ENCODE results near the gene TAF11L2. TPM values are rescaled to one million over a fixed set of nuclear protein-coding genes. Genes with fewer than 3 reads are reported as not detected.
"Not testable (repeated sequence)": the region's sequence is repeated elsewhere in the genome, so short reads cannot be mapped to it uniquely, and the experiment has no call there.

TAF11L2 gene
- total RNA-seq, result not detected

DNA sequence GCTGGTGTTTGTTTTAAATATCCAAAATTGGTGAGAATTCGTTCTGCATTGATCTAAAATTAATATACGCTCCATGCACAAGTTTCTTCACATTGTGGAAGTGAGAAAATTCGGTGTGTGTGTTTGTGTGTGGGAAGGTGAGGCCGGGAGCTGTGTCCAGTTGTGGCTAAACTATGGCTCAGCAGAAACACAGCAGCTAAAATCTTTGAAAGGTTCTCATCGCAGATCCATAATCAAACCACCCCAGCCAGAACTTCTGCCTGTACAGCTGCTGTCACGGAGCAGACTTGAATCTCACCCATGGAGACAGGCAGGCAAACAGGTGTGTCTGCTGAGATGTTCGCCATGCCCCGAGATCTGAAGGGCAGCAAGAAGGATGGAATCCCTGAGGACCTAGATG, at the start of gene TAF11L2:
Gene TAF11L2, plus strand, starts transcription at position 301 of the 400 bp plus-strand sequence.
- H3K27ac Mint-ChIP-seq; H3K4me1 Mint-ChIP-seq (ENCODE audit: low read depth): not testable (repeated sequence)

GRCh38 chr5:17448877-17449276, 49.2 kb upstream of the TAF11L2 start:
- Mint-ChIP-seq H3K36me3 (ENCODE audit: insufficient read depth in 2 of 2) (peaks cover 0 to 2% of the 10 kb centered on the region in 2 donors), H3K4me1 (ENCODE audit: low read depth) (no peaks in the 10 kb centered on the region), H3K27me3 (ENCODE audit: low read depth) (no peaks in the 10 kb centered on the region), H3K4me3 (no peak overlapping the region), H3K27ac (no peak overlapping the region), H3K9me3 (peaks cover 3 to 7% of the 10 kb centered on the region in 2 donors)
- ATAC-seq (replicated peaks in 1 of 2) (no peak), DNase-seq (no peak)

More for the DNA sequence above, at the start of gene TAF11L2:
- H3K36me3 Mint-ChIP-seq (ENCODE audit: insufficient read depth in 2 of 2); H3K4me3 Mint-ChIP-seq; H3K9me3 Mint-ChIP-seq; DNase-seq; ATAC-seq (replicated peaks in 1 of 2); H3K27me3 Mint-ChIP-seq (ENCODE audit: low read depth): not testable (repeated sequence)

GRCh38 chr5:17452936-17453335, 45.1 kb upstream of the TAF11L2 start:
- H3K9me3 Mint-ChIP-seq, result peaks cover 3 to 8% of the 10 kb centered on the region in 2 donors
- H3K27me3 Mint-ChIP-seq (ENCODE audit: low read depth), result no peaks in the 10 kb centered on the region
- no peak for ATAC-seq (replicated peaks in 1 of 2)

DNA sequence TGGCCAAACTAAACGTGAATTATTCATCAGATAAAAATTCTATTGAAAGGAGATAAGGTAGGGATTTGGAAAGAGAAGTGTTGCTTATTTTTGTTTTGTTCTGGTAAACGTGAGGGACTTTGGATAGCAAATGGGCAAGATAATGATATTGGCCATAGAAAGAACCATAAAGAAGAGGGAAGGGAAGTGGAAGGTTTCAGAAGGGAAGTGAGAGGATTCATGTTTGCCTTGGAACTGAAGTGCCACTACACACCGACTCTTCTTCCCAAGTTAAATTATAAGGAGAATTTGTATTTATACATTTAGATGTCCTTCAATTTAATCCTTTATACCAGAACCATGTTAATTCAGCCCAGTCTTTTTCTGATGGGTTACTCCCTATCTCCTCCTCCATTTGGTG, 42.1 kb upstream of the TAF11L2 start:
- H3K27me3 Mint-ChIP-seq (ENCODE audit: low read depth), result no peaks in the 10 kb centered on the region
- H3K9me3 Mint-ChIP-seq, result peaks cover 9 to 14% of the 10 kb centered on the region in 2 donors
- ATAC-seq (replicated peaks in 1 of 2), result no peak
- no peaks in the 10 kb centered on the region for H3K4me1 Mint-ChIP-seq (ENCODE audit: low read depth)
- DNase-seq, result no peak
- peaks cover 2 to 3% of the 10 kb centered on the region in 2 donors for H3K36me3 Mint-ChIP-seq (ENCODE audit: insufficient read depth in 2 of 2)
- H3K27ac Mint-ChIP-seq, result no peak overlapping the region
- H3K4me3 Mint-ChIP-seq, result no peak overlapping the region

More at GRCh38 chr5:17452936-17453335, 45.1 kb upstream of the TAF11L2 start:
- Mint-ChIP-seq H3K4me3 (no peak overlapping the region), H3K4me1 (ENCODE audit: low read depth) (no peaks in the 10 kb centered on the region), H3K36me3 (ENCODE audit: insufficient read depth in 2 of 2) (peaks cover 0 to 2% of the 10 kb centered on the region in 2 donors), H3K27ac (no peak overlapping the region)
- DNase-seq, result no peak

GRCh38 chr5:17461793-17462192, 36.2 kb upstream of the TAF11L2 start:
- DNase-seq (no peak), ATAC-seq (replicated peaks in 1 of 2) (no peak)
- Mint-ChIP-seq H3K9me3 (peaks cover 18% of the 10 kb centered on the region in 2 donors), H3K36me3 (ENCODE audit: insufficient read depth in 2 of 2) (peaks cover 1 to 2% of the 10 kb centered on the region in 2 donors), H3K27me3 (ENCODE audit: low read depth) (no peaks in the 10 kb centered on the region), H3K4me1 (ENCODE audit: low read depth) (no peaks in the 10 kb centered on the region), H3K27ac (no peak overlapping the region), H3K4me3 (no peak overlapping the region)

- H3K4me1 Mint-ChIP-seq (ENCODE audit: low read depth), result no peaks in the 10 kb centered on the region
- H3K9me3 Mint-ChIP-seq, result peaks cover 15 to 18% of the 10 kb centered on the region in 2 donors
- no peak for DNase-seq
- no peak overlapping the region for H3K4me3 Mint-ChIP-seq
- ATAC-seq (replicated peaks in 1 of 2), result no peak
- H3K36me3 Mint-ChIP-seq (ENCODE audit: insufficient read depth in 2 of 2), result no peaks in the 10 kb centered on the region
- H3K27ac Mint-ChIP-seq, result no peak overlapping the region
- no peaks in the 10 kb centered on the region for H3K27me3 Mint-ChIP-seq (ENCODE audit: low read depth)
Measured at GRCh38 chr5:17463653-17464052, 34.4 kb upstream of the TAF11L2 start.

- Mint-ChIP-seq H3K9me3 (peaks cover 4 to 8% of the 10 kb centered on the region in 2 donors), H3K27me3 (ENCODE audit: low read depth) (no peaks in the 10 kb centered on the region), H3K36me3 (ENCODE audit: insufficient read depth in 2 of 2) (no peaks in the 10 kb centered on the region), H3K27ac (no peak overlapping the region), H3K4me1 (ENCODE audit: low read depth) (no peaks in the 10 kb centered on the region), H3K4me3 (no peak overlapping the region)
- DNase-seq (no peak), ATAC-seq (replicated peaks in 1 of 2) (no peak)
Measured at GRCh38 chr5:17470064-17470463, 28.0 kb upstream of the TAF11L2 start.

DNA sequence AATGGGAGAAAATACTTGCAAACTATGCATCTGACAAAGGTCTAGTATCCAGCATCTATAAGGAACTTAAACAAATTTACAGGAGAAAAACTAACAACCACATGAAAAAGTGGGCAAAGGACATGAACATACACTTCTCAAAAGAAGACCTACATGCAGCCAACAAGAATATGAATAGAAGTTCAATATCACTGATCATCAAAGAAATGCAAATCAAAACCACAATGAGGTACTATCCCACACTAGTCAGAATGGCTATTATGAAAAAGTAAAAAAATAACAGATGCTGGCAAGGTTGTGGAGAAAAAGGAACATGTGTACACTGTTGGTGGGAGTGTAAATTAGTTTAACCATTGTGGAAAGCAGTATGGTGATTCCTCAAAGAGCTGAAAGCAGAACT, 23.0 kb upstream of the TAF11L2 start:
- H3K4me3 Mint-ChIP-seq; ATAC-seq (replicated peaks in 1 of 2); H3K36me3 Mint-ChIP-seq (ENCODE audit: insufficient read depth in 2 of 2); H3K4me1 Mint-ChIP-seq (ENCODE audit: low read depth); DNase-seq; H3K9me3 Mint-ChIP-seq; H3K27me3 Mint-ChIP-seq (ENCODE audit: low read depth); H3K27ac Mint-ChIP-seq: not testable (repeated sequence)

GRCh38 chr5:17477043-17477442, 21.0 kb upstream of the TAF11L2 start:
- Mint-ChIP-seq H3K9me3 (peaks cover 2% of the 10 kb centered on the region in 2 donors), H3K27me3 (ENCODE audit: low read depth) (no peaks in the 10 kb centered on the region), H3K36me3 (ENCODE audit: insufficient read depth in 2 of 2) (no peaks in the 10 kb centered on the region), H3K4me3 (no peak overlapping the region), H3K27ac (no peak overlapping the region), H3K4me1 (ENCODE audit: low read depth) (no peaks in the 10 kb centered on the region)
- ATAC-seq (replicated peaks in 1 of 2), result no peak
- DNase-seq, result no peak

GRCh38 chr5:17477573-17478265, 20.3 kb upstream of the TAF11L2 start:
- Mint-ChIP-seq H3K27me3 (ENCODE audit: low read depth) (no peaks in the 10 kb centered on the region), H3K9me3 (no peaks in the 10 kb centered on the region), H3K27ac (no peak overlapping the region), H3K4me1 (ENCODE audit: low read depth) (no peaks in the 10 kb centered on the region), H3K4me3 (no peak overlapping the region), H3K36me3 (ENCODE audit: insufficient read depth in 2 of 2) (no peaks in the 10 kb centered on the region)
- DNase-seq, result no peak
- no peak for ATAC-seq (replicated peaks in 1 of 2)

DNA sequence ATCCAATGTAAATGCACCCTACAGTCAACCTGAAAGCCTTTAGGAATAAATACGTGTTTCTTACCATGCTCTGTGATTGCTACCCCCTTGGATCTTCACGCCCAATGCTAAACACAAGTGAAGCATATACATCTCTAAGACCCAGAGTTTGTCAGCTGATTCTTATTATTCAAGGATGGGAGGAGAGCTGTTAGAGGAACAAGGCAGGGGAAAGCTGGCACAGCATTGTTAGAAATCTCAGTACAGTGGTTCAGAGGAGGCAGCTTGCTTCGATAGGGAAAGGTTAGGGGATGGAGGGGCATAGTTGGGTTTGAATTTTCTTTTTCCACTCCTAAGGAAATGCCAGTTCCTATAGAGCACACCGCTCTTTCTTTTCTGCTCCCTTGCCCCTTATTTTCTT, 16.7 kb upstream of the TAF11L2 start:
- ATAC-seq (replicated peaks in 1 of 2), result no peak
- Mint-ChIP-seq H3K4me1 (ENCODE audit: low read depth) (no peaks in the 10 kb centered on the region), H3K9me3 (peaks cover 2% of the 10 kb centered on the region in 2 donors), H3K36me3 (ENCODE audit: insufficient read depth in 2 of 2) (peaks cover 0 to 2% of the 10 kb centered on the region in 2 donors), H3K4me3 (no peak overlapping the region), H3K27me3 (ENCODE audit: low read depth) (no peaks in the 10 kb centered on the region), H3K27ac (no peak overlapping the region)
- no peak for DNase-seq

DNA sequence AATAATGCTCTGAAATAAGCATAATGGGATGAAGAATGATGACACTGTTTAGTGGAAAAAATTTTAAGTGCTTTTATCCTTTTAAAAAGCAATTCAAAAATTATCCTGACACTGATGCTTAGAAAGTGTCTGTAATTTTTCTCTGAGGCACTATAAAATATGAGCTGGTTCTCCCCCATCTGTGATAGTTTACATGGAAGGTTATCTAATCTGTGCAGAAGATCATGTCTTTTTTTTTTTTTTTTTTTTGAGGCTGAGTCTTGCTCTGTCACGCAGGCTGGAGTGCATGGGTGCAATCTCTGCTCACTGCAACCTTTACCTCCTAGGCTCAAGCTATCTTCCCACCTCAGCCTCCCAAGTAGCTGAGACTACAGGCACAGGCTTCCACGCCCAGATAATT, 15.2 kb upstream of the TAF11L2 start:
- Mint-ChIP-seq H3K4me3 (no peak overlapping the region), H3K36me3 (ENCODE audit: insufficient read depth in 2 of 2) (peaks cover 0 to 2% of the 10 kb centered on the region in 2 donors), H3K9me3 (peaks cover 2 to 3% of the 10 kb centered on the region in 2 donors), H3K27ac (no peak overlapping the region), H3K4me1 (ENCODE audit: low read depth) (no peaks in the 10 kb centered on the region), H3K27me3 (ENCODE audit: low read depth) (no peaks in the 10 kb centered on the region)
- ATAC-seq (replicated peaks in 1 of 2), result no peak
- DNase-seq, result no peak

DNA sequence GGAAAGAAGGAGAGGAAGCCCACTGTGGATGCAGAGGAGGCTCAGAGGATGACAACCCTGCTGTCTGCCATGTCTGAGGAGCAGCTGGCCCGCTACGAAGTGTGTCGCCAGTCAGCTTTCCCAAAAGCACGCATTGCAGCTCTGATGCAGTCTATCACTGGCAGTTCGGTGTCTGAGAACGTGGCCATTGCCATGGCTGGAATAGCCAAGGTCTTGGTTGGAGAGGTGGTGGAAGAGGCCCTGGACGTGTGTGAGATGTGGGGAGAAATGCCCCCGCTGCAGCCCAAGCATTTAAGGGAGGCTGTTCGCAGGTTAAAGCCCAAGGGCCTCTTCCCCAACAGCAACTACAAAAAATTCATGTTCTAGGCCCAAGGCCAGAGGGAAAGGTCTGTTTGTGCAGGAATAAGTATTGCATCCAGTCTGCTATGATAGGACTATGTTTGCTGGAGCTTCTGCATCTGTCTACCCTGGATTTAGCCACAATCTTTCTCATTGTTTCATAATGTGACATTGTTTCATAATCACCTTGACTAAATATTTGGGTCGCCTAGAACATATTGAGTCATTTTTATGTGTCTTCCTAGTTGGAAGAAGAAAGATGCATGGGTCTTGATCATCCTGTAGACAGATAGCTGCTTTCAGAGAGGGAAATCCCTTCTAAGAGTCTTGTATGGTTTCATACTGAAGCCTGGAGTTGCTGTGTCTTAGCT, 11.4 kb upstream of the TAF11L2 start:
- H3K27ac Mint-ChIP-seq; ATAC-seq (replicated peaks in 1 of 2); DNase-seq; H3K4me1 Mint-ChIP-seq (ENCODE audit: low read depth); H3K36me3 Mint-ChIP-seq (ENCODE audit: insufficient read depth in 2 of 2); H3K9me3 Mint-ChIP-seq; H3K27me3 Mint-ChIP-seq (ENCODE audit: low read depth); H3K4me3 Mint-ChIP-seq: not testable (repeated sequence)
